SK-N-SH treated with all-trans-retinoic acid at 6 μM for 48 hours (cell line): Measurements from ENCODE around the gene POU3F3.

Experiments
- ATAC-seq: fragments of 200-7000 bp; cut with Tn5 transposase; 3 replicates; pipeline ENCODE4 v1.9.1; 2020; ENCODE audit warnings: mild to moderate bottlenecking, moderate library complexity
- ARNTL ChIP-seq: fragments of 450-650 bp; formaldehyde crosslinking; IDR thresholded peaks from 2 replicates; pipeline ENCODE4 v1.5.0; 2020; ENCODE audit warnings: low read depth, mild to moderate bottlenecking, moderate library complexity, borderline replicate concordance
- BACH2 ChIP-seq: fragments of 250-450 bp; sonication (Bioruptor Pico); IDR thresholded peaks from 2 replicates; pipeline ENCODE4 v1.9.0; 2021; ENCODE audit warnings: mild to moderate bottlenecking, borderline replicate concordance
- CSDC2 ChIP-seq: fragments of 250-450 bp; sonication (Bioruptor Pico); IDR thresholded peaks from 2 replicates; pipeline ENCODE4 v1.5.0; 2020; ENCODE audit warnings: mild to moderate bottlenecking, moderate library complexity
- ESRRG ChIP-seq: fragments of 250-450 bp; sonication (Bioruptor Pico); IDR thresholded peaks from 2 replicates; pipeline ENCODE4 v1.6.1; 2021; ENCODE audit warnings: mild to moderate bottlenecking
- GLIS3 ChIP-seq: fragments of 250-450 bp; sonication (Bioruptor Pico); IDR thresholded peaks from 2 replicates; pipeline ENCODE4 v1.5.0; 2020; ENCODE audit warnings: mild to moderate bottlenecking, moderate library complexity
- OSR1 ChIP-seq: fragments of 250-450 bp; sonication (Bioruptor Pico); IDR thresholded peaks from 2 replicates; pipeline ENCODE4 v1.8.0; 2022; ENCODE audit warnings: moderate library complexity, mild to moderate bottlenecking, inconsistent platforms
- SNAI2 ChIP-seq: fragments of 250-450 bp; sonication (Bioruptor Pico); IDR thresholded peaks from 2 replicates; pipeline ENCODE4 v1.5.0; 2020; ENCODE audit warnings: mild to moderate bottlenecking, moderate library complexity
- TCF4 ChIP-seq: fragments of 250-450 bp; sonication (Bioruptor Pico); IDR thresholded peaks from 2 replicates; pipeline ENCODE4 v1.8.0; 2021; ENCODE audit warnings: mild to moderate bottlenecking, moderate library complexity, borderline replicate concordance
- TOX ChIP-seq: fragments of 250-450 bp; sonication (Bioruptor Pico); IDR thresholded peaks from 2 replicates; pipeline ENCODE4 v1.8.0; 2021; ENCODE audit warnings: mild to moderate bottlenecking, moderate library complexity, borderline replicate concordance
- ZC3H10 ChIP-seq: fragments of 250-450 bp; sonication (Bioruptor Pico); IDR thresholded peaks from 2 replicates; pipeline ENCODE4 v1.5.1; 2021; ENCODE audit warnings: mild to moderate bottlenecking, moderate library complexity
- ZFP3 ChIP-seq: fragments of 250-450 bp; sonication (Bioruptor Pico); IDR thresholded peaks from 2 replicates; pipeline ENCODE4 v1.5.0; 2020; ENCODE audit warnings: mild to moderate bottlenecking, moderate library complexity
- ZNF565 ChIP-seq: fragments of 450-650 bp; formaldehyde crosslinking; conservative IDR thresholded peaks from 2 replicates; pipeline ENCODE4 v1.5.0; 2020; ENCODE audit warnings: low read depth, mild to moderate bottlenecking, moderate library complexity
- TF ChIP-seq, protein P1 (sequence below): fragments of 250-450 bp; sonication (Bioruptor Pico); IDR thresholded peaks from 2 replicates; pipeline ENCODE4 v1.5.1; 2021; ENCODE audit warnings: mild to moderate bottlenecking, moderate library complexity
- TF ChIP-seq, protein P2 (sequence below): fragments of 250-450 bp; sonication (Bioruptor Pico); IDR thresholded peaks from 2 replicates; pipeline ENCODE4 v1.8.0; 2020; ENCODE audit warnings: mild to moderate bottlenecking, moderate library complexity, borderline replicate concordance
- TF ChIP-seq, protein P3 (sequence below): fragments of 250-450 bp; sonication (Bioruptor Pico); IDR thresholded peaks from 2 replicates; pipeline ENCODE4 v1.5.1; 2020; ENCODE audit warnings: low read depth, mild to moderate bottlenecking, moderate library complexity
- TF ChIP-seq, protein P4 (sequence below): fragments of 250-450 bp; sonication (Bioruptor Pico); IDR thresholded peaks from 2 replicates; pipeline ENCODE4 v1.8.0; 2021; ENCODE audit warnings: low read depth, mild to moderate bottlenecking, moderate library complexity, borderline replicate concordance
- TF ChIP-seq, protein P5 (sequence below): fragments of 250-450 bp; sonication (Bioruptor Pico); IDR thresholded peaks from 2 replicates; pipeline ENCODE4 v1.5.0; 2020; ENCODE audit warnings: mild to moderate bottlenecking, moderate library complexity

Gene POU3F3

DNA sequence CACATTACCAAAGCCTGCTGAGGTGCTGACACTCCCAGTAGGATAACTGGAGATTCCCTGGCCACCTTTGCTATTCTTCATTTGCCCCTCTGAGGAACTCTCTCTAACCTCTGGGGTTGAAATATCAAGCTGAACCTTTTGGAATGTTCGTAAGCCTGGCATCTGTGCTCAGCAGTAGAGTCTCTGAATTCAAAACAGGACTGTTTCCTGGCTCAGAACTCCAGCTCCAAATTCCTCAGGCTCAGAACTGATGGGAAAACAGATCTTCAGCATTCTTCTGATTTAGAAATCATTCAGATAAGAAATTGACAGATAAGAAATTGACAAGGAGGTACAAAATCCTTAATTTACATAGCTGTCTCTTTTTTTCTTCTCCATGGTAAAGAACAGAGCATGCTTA is 22.2 kb upstream of the POU3F3 start (continued):
- TF ChIP-seq, protein P1, sequence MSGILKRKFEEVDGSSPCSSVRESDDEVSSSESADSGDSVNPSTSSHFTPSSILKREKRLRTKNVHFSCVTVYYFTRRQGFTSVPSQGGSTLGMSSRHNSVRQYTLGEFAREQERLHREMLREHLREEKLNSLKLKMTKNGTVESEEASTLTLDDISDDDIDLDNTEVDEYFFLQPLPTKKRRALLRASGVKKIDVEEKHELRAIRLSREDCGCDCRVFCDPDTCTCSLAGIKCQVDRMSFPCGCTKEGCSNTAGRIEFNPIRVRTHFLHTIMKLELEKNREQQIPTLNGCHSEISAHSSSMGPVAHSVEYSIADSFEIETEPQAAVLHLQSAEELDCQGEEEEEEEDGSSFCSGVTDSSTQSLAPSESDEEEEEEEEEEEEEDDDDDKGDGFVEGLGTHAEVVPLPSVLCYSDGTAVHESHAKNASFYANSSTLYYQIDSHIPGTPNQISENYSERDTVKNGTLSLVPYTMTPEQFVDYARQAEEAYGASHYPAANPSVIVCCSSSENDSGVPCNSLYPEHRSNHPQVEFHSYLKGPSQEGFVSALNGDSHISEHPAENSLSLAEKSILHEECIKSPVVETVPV = no peak
- no peak for TF ChIP-seq ZFP3 (CRISPR knock-in tag)
- TF ChIP-seq, protein P2, sequence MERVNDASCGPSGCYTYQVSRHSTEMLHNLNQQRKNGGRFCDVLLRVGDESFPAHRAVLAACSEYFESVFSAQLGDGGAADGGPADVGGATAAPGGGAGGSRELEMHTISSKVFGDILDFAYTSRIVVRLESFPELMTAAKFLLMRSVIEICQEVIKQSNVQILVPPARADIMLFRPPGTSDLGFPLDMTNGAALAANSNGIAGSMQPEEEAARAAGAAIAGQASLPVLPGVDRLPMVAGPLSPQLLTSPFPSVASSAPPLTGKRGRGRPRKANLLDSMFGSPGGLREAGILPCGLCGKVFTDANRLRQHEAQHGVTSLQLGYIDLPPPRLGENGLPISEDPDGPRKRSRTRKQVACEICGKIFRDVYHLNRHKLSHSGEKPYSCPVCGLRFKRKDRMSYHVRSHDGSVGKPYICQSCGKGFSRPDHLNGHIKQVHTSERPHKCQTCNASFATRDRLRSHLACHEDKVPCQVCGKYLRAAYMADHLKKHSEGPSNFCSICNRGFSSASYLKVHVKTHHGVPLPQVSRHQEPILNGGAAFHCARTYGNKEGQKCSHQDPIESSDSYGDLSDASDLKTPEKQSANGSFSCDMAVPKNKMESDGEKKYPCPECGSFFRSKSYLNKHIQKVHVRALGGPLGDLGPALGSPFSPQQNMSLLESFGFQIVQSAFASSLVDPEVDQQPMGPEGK (CRISPR knock-in tag) = no peak
- no peak for TF ChIP-seq ARNTL (CRISPR knock-in tag)
- no peak for TF ChIP-seq CSDC2

DNA sequence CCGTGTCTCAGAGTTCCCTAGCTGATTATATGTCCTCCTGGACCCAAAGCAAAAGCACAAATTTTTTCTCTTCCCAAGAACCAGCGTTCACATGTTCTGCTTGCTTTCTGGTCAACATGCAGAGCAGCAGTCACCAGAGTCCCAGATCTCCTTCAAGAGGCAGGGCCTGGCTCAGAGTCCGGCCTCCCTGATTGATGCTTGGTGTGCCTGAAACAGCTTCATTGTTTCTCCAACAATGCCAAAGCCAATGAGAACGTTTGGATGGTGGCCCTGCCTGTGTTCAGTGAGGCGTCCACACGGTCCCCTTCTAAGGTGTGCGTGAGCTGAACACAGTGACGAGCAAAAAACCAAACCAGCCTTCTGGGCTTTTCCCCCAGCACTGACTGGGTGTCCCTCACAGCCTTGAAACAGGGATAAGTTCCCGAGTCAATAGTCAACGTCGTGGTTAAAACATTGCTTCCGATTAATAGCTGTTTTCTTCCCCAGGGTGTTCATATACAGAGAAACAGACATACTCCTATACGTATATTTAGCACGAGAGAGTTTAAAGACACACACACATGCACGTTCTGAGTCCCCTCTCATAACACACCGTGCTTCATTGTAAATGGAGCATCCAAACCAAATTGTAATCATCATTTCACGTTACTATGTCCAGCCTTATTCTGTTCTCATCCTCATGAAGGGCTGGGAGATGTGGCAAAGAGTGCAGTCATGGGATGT is 19.3 kb upstream of the POU3F3 start:
- TF ChIP-seq TOX (CRISPR knock-in tag) (no peak), BACH2 (CRISPR knock-in tag) (no peak), SNAI2 (no peak), ZC3H10 (CRISPR knock-in tag) (no peak), ZFP3 (CRISPR knock-in tag) (no peak), OSR1 (no peak), GLIS3 (no peak), CSDC2 (no peak)
- TF ChIP-seq, protein P2 (CRISPR knock-in tag) = no peak
- ATAC-seq = no peak

DNA sequence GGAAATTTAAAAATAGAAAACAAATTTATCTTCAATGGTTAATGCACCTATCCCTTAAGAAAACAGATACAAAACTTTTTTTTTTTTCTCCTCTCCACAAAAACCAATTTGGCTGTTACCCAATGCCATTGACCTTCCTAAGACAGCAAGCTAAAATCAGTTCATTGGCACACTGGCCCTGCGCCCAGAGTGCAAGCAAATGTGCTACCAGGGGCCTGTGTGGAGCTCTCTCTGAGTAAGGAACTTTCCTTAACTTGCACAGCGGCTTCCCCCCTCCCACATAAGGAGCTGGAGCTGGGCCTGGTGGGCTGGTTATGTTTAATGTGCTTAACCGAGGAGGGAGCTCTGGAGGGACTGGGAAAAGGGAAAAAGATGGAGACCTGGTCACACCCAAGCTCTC is 17.6 kb upstream of the POU3F3 start:
- no peak for TF ChIP-seq ZFP3 (CRISPR knock-in tag)
- TF ChIP-seq ZNF565 (CRISPR knock-in tag) = no peak
- no peak for TF ChIP-seq TCF4 (CRISPR knock-in tag)
- no peak for TF ChIP-seq GLIS3
- TF ChIP-seq SNAI2 = no peak
- TF ChIP-seq, protein P3, sequence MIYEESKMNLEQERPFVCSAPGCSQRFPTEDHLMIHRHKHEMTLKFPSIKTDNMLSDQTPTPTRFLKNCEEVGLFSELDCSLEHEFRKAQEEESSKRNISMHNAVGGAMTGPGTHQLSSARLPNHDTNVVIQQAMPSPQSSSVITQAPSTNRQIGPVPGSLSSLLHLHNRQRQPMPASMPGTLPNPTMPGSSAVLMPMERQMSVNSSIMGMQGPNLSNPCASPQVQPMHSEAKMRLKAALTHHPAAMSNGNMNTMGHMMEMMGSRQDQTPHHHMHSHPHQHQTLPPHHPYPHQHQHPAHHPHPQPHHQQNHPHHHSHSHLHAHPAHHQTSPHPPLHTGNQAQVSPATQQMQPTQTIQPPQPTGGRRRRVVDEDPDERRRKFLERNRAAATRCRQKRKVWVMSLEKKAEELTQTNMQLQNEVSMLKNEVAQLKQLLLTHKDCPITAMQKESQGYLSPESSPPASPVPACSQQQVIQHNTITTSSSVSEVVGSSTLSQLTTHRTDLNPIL (CRISPR knock-in tag) = no peak
- no peak for TF ChIP-seq CSDC2
- TF ChIP-seq, protein P4, sequence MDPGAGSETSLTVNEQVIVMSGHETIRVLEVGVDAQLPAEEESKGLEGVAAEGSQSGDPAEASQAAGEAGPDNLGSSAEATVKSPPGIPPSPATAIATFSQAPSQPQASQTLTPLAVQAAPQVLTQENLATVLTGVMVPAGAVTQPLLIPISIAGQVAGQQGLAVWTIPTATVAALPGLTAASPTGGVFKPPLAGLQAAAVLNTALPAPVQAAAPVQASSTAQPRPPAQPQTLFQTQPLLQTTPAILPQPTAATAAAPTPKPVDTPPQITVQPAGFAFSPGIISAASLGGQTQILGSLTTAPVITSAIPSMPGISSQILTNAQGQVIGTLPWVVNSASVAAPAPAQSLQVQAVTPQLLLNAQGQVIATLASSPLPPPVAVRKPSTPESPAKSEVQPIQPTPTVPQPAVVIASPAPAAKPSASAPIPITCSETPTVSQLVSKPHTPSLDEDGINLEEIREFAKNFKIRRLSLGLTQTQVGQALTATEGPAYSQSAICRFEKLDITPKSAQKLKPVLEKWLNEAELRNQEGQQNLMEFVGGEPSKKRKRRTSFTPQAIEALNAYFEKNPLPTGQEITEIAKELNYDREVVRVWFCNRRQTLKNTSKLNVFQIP = no peak
- TF ChIP-seq, protein P2 (CRISPR knock-in tag) = no peak
- TF ChIP-seq ARNTL (CRISPR knock-in tag) = no peak
- TF ChIP-seq ESRRG = no peak
- TF ChIP-seq, protein P5, sequence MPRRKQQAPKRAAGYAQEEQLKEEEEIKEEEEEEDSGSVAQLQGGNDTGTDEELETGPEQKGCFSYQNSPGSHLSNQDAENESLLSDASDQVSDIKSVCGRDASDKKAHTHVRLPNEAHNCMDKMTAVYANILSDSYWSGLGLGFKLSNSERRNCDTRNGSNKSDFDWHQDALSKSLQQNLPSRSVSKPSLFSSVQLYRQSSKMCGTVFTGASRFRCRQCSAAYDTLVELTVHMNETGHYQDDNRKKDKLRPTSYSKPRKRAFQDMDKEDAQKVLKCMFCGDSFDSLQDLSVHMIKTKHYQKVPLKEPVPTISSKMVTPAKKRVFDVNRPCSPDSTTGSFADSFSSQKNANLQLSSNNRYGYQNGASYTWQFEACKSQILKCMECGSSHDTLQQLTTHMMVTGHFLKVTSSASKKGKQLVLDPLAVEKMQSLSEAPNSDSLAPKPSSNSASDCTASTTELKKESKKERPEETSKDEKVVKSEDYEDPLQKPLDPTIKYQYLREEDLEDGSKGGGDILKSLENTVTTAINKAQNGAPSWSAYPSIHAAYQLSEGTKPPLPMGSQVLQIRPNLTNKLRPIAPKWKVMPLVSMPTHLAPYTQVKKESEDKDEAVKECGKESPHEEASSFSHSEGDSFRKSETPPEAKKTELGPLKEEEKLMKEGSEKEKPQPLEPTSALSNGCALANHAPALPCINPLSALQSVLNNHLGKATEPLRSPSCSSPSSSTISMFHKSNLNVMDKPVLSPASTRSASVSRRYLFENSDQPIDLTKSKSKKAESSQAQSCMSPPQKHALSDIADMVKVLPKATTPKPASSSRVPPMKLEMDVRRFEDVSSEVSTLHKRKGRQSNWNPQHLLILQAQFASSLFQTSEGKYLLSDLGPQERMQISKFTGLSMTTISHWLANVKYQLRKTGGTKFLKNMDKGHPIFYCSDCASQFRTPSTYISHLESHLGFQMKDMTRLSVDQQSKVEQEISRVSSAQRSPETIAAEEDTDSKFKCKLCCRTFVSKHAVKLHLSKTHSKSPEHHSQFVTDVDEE (CRISPR knock-in tag) = no peak
- no peak for TF ChIP-seq BACH2 (CRISPR knock-in tag)
- TF ChIP-seq, all 23 proteins: peak for 0
- ATAC-seq = no peak
